ENCODE results near the gene HILPDA.

DNA sequence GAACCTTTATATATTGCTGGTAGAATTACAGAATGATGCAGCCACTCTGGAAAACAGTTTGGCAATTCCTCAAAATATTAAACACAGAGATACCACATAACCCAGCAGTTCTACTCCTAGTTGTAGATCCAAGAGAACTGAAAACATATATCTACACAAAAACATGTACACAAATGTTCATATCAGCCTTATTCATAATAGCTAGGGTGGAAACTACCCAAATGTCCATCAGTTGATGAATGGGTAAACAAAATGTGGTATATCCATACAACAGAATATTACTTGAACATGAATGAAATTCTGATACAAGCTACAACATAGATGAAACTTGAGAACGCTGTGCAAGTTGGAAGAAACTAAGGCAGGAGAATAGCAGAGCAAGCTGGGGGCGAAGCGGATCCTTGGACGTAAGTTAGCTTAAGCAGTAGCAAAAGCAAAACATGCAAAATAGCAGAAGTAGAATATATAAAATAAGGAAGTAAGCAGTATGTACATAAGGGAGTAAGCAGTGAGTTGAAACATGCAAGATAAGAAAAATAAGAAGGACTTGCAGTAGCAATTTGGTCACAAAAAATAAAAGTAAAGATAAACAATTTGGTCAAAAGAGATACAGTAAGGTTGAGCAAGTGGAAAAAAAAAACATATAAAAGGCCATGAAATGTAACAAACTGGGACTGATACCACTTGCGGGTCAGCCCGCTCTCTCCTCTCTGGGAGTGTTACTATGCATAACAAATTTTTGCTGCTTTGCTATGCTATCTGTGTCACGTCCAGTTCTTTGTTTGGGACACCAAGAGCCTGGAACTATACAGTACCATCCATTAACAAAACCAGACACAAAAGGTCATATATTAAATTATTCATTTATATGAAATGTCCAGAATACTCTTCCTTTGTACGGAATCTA lies 18.0 kb upstream of the HILPDA start:
- TF ChIP-seq CREB1 (IDR thresholded peaks at IDR 0.05; ENCODE audit: low read depth) (no peak), NFIC (IDR thresholded peaks at IDR 0.05) (no peak), CEBPB (IDR thresholded peaks at IDR 0.05) (no peak), RAD21 (IDR thresholded peaks at IDR 0.05; ENCODE audit: low read depth) (no peak), TEAD4 (IDR thresholded peaks at IDR 0.05) (no peak), YY1 (IDR thresholded peaks at IDR 0.05; ENCODE audit: low read depth) (no peak), TAF1 (IDR thresholded peaks at IDR 0.05; ENCODE audit: low read depth) (no peak)
- TF ChIP-seq, protein P1, sequence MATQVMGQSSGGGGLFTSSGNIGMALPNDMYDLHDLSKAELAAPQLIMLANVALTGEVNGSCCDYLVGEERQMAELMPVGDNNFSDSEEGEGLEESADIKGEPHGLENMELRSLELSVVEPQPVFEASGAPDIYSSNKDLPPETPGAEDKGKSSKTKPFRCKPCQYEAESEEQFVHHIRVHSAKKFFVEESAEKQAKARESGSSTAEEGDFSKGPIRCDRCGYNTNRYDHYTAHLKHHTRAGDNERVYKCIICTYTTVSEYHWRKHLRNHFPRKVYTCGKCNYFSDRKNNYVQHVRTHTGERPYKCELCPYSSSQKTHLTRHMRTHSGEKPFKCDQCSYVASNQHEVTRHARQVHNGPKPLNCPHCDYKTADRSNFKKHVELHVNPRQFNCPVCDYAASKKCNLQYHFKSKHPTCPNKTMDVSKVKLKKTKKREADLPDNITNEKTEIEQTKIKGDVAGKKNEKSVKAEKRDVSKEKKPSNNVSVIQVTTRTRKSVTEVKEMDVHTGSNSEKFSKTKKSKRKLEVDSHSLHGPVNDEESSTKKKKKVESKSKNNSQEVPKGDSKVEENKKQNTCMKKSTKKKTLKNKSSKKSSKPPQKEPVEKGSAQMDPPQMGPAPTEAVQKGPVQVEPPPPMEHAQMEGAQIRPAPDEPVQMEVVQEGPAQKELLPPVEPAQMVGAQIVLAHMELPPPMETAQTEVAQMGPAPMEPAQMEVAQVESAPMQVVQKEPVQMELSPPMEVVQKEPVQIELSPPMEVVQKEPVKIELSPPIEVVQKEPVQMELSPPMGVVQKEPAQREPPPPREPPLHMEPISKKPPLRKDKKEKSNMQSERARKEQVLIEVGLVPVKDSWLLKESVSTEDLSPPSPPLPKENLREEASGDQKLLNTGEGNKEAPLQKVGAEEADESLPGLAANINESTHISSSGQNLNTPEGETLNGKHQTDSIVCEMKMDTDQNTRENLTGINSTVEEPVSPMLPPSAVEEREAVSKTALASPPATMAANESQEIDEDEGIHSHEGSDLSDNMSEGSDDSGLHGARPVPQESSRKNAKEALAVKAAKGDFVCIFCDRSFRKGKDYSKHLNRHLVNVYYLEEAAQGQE (IDR thresholded peaks at IDR 0.05; ENCODE audit: low read depth), result no peak
- TF ChIP-seq, protein P2, sequence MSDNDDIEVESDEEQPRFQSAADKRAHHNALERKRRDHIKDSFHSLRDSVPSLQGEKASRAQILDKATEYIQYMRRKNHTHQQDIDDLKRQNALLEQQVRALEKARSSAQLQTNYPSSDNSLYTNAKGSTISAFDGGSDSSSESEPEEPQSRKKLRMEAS (IDR thresholded peaks at IDR 0.05), result no peak

Data from Ishikawa (cell line).